GM12874 (cell line): ENCODE data around the gene BRAF.

Source experiments
- CTCF ChIP-seq: IDR thresholded peaks from 2 replicates; pipeline ENCODE4 v1.5.1; 2011; ENCODE audit warnings: low read depth, mild to moderate bottlenecking, control low read depth, low read length, moderate library complexity; ENCODE audit not compliant: insufficient read depth

The BRAF gene

GRCh38 chr7:140881507-140882228, 43.1 kb downstream of the BRAF start:
- TF ChIP-seq CTCF = no peak

GRCh38 chr7:140877249-140877524, 47.5 kb downstream of the BRAF start:
- no peak for TF ChIP-seq CTCF

GRCh38 chr7:140876519-140877248, 48.0 kb downstream of the BRAF start:
- TF ChIP-seq CTCF = no peak

GRCh38 chr7:140873434-140873833, 51.3 kb downstream of the BRAF start:
- TF ChIP-seq CTCF = no peak

- no peak for TF ChIP-seq CTCF
Observed at GRCh38 chr7:140870003-140870402, 54.7 kb downstream of the BRAF start.

- TF ChIP-seq CTCF = no peak
Observed at GRCh38 chr7:140869430-140869829, 55.3 kb downstream of the BRAF start.

- no peak for TF ChIP-seq CTCF
Observed at GRCh38 chr7:140867467-140868462, 57.0 kb downstream of the BRAF start.
